Measurements from ENCODE around the gene REEP2. TPM values are rescaled to one million over a fixed set of nuclear protein-coding genes. Genes with fewer than 3 reads are reported as not detected.

Gene REEP2
- total RNA-seq, 1 experiment from 2014 or later, result 49.0 TPM

GRCh38 chr5:138488481-138488945 is 49.7 kb downstream of the REEP2 start:
- H3K23ac ChIP-seq (ENCODE audit: insufficient read length, low read depth, low read length), result no peak overlapping the region
- Mint-ChIP-seq H3K27ac (no peak overlapping the region), H3K9me3 (no peaks in the 10 kb centered on the region; a peak in 1 of 5 replicates), H3K4me1 (peaks cover 28 to 37% of the 10 kb centered on the region in 2 experiments), H3K27me3 (ENCODE audit: low read depth) (peaks cover 50% of the 10 kb centered on the region), H3K36me3 (ENCODE audit: insufficient read depth in 1 of 3, low read depth in 3 of 3) (no peaks in the 10 kb centered on the region; a peak in 1 of 7 replicates), H3K4me3 (no peak overlapping the region)
- WGBS (ENCODE audit: extremely low coverage, insufficient read length, low lambda C conversion rate), result no CpG with 5 or more reads among the region's 5 CpGs
- H3K27ac ChIP-seq (ENCODE audit: insufficient read length, low read depth, low read length), result no peak overlapping the region
- no peak overlapping the region for H2AFZ ChIP-seq (ENCODE audit: low read length)
- H3T11ph ChIP-seq (ENCODE audit: low read length), result no peak overlapping the region
- H2BK120ac ChIP-seq (ENCODE audit: low read depth, low read length, poor library complexity, severe bottlenecking), result no peak overlapping the region
- H3K14ac ChIP-seq (ENCODE audit: insufficient read depth, low read length), result no peak overlapping the region
- no peaks in the 10 kb centered on the region; the same call in 1 of the 2 replicates for H3K27me3 ChIP-seq (ENCODE audit: insufficient read depth, low read length)
- H4K91ac ChIP-seq (ENCODE audit: insufficient read length, low read depth, low read length), result no peak overlapping the region
- H2BK12ac ChIP-seq (ENCODE audit: insufficient read length, low read depth, low read length), result no peak overlapping the region
- no peak overlapping the region for H2AK5ac ChIP-seq (ENCODE audit: insufficient read length, low read length)
- H3K4me1 ChIP-seq (ENCODE audit: insufficient read depth, low read length), result peaks cover 4% of the 10 kb centered on the region; the same call in 1 of the 2 replicates
- H3K56ac ChIP-seq (ENCODE audit: insufficient read length, low read depth, low read length), result no peak overlapping the region
- H3K79me2 ChIP-seq (ENCODE audit: insufficient read depth, low read length), result no peaks in the 10 kb centered on the region
- H4K8ac ChIP-seq (replicated peaks; ENCODE audit: insufficient read length, low read depth, low read length), result no peak overlapping the region
- no peaks in the 10 kb centered on the region for H3K9me3 ChIP-seq (ENCODE audit: control insufficient read depth, low read depth, low read length)
- no peak overlapping the region for H2BK20ac ChIP-seq (ENCODE audit: low read depth, low read length, poor library complexity, severe bottlenecking)
- H3K9ac ChIP-seq (ENCODE audit: extremely low read depth, insufficient read length, low read length), result no peak overlapping the region
- no peak overlapping the region for H4K5ac ChIP-seq (ENCODE audit: insufficient read length, low read depth, low read length)
- no peak for DNase-seq
- no peak overlapping the region for H3K4ac ChIP-seq (ENCODE audit: low read depth, low read length)
- H2BK15ac ChIP-seq (ENCODE audit: low read depth, low read length), result no peak overlapping the region
- H3K18ac ChIP-seq (ENCODE audit: insufficient read length, low read depth, low read length), result no peak overlapping the region
- no peaks in the 10 kb centered on the region for H3K79me1 ChIP-seq (ENCODE audit: insufficient read depth, low read depth, low read length, poor library complexity, severe bottlenecking)
- no peak overlapping the region for H3K4me2 ChIP-seq (ENCODE audit: insufficient read depth, insufficient read length, low read length)
- peaks cover 11% of the 10 kb centered on the region for H3K23me2 ChIP-seq (ENCODE audit: insufficient read length, low read depth, low read length, poor library complexity, severe bottlenecking)
- no peak for TF ChIP-seq CTCF (conservative IDR thresholded peaks at IDR 0.05)
- H2BK5ac ChIP-seq (ENCODE audit: insufficient read length, low read length), result no peak overlapping the region
- no peaks in the 10 kb centered on the region for H4K20me1 ChIP-seq (ENCODE audit: control insufficient read depth, insufficient read depth, insufficient read length)

All from H9 (cell line).